Neural cell (in vitro differentiated cells): ENCODE measurements around the gene FADS3. TPM values are rescaled to one million over a fixed set of nuclear protein-coding genes. Genes with fewer than 3 reads are reported as not detected.
"Not testable (repeated sequence)": the region's sequence is repeated elsewhere in the genome, so short reads cannot be mapped to it uniquely, and the experiment has no call there.

Source experiments
- H2AFZ ChIP-seq: fragments of 200-600, 300-800 bp; sonication (generic), shearing (Covaris generic); 2 replicates; pipeline ENCODE4 v1.6.0; 2014; ENCODE audit warnings: low read depth, mild to moderate bottlenecking, antibody characterized with exemption, low read length, moderate library complexity
- H3F3A ChIP-seq: fragments of 200-600 bp; shearing (Covaris generic); 2 replicates; pipeline ENCODE4 v1.6.1; 2016; ENCODE audit warnings: mild to moderate bottlenecking, moderate library complexity, mixed read lengths, antibody characterized with exemption, low read length; ENCODE audit not compliant: insufficient read depth, poor library complexity, severe bottlenecking
- H3K27ac ChIP-seq: fragments of 200-600, 300-800 bp; sonication (generic), shearing (Covaris generic); 2 replicates; pipeline ENCODE4 v1.5.1; 2014; ENCODE audit warnings: mild to moderate bottlenecking, low read length, moderate library complexity
- H3K27me3 ChIP-seq: fragments of 300-800, 200-600 bp; sonication (generic), shearing (Covaris generic); 2 replicates; pipeline ENCODE4 v1.6.0; 2014; ENCODE audit warnings: mild to moderate bottlenecking, low read depth, low read length, moderate library complexity; ENCODE audit not compliant: insufficient read depth
- H3K36me3 ChIP-seq: fragments of 300-800, 200-600 bp; sonication (generic), shearing (Covaris generic); 2 replicates; pipeline ENCODE4 v1.5.1; 2014; ENCODE audit warnings: mild to moderate bottlenecking, antibody characterized with exemption, low read length, moderate library complexity; ENCODE audit not compliant: insufficient read depth
- H3K4me2 ChIP-seq: fragments of 300-800, 200-600 bp; sonication (generic), shearing (Covaris generic); 2 replicates; pipeline ENCODE4 v1.6.0; 2014; ENCODE audit warnings: mild to moderate bottlenecking, low read length
- H3K4me3 ChIP-seq: fragments of 300-800, 200-600 bp; sonication (generic), shearing (Covaris generic); 2 replicates; pipeline ENCODE4 v1.5.1; 2014; ENCODE audit warnings: mild to moderate bottlenecking, low read length, moderate library complexity
- H3K79me2 ChIP-seq: fragments of 200-600 bp; shearing (Covaris generic); replicated peaks from 2 replicates; pipeline ENCODE4 v1.6.0; 2014; ENCODE audit warnings: mild to moderate bottlenecking, low read length, moderate library complexity; ENCODE audit not compliant: insufficient read depth
- H3K9ac ChIP-seq: fragments of 300-800, 200-600 bp; sonication (generic), shearing (Covaris generic); 2 replicates; pipeline ENCODE4 v1.6.1; 2016; ENCODE audit warnings: mild to moderate bottlenecking, low read length, mixed read lengths
- H3K9me2 ChIP-seq: fragments of 200-600 bp; shearing (Covaris generic); 2 replicates; pipeline ENCODE4 v1.6.1; 2016; ENCODE audit warnings: mild to moderate bottlenecking, low read length, mixed read lengths; ENCODE audit not compliant: insufficient read depth
- H3K9me3 ChIP-seq: fragments of 200-600, 300-800 bp; sonication (generic), shearing (Covaris generic); 2 replicates; pipeline ENCODE4 v1.6.1; 2016; ENCODE audit warnings: mild to moderate bottlenecking, mixed run types, low read length, moderate library complexity, mixed read lengths
- H4K20me1 ChIP-seq: fragments of 200-600 bp; shearing (Covaris generic); 2 replicates; pipeline ENCODE4 v1.6.1; 2016; ENCODE audit warnings: mild to moderate bottlenecking, mixed run types; ENCODE audit not compliant: insufficient read depth
- EP300 ChIP-seq: fragments of 450-650 bp; conservative IDR thresholded peaks from 2 replicates; pipeline ENCODE4 v1.6.1; 2014; ENCODE audit warnings: antibody characterized with exemption, mild to moderate bottlenecking, moderate library complexity; ENCODE audit not compliant: poor library complexity, severe bottlenecking
- EZH2 ChIP-seq: fragments of 200-600, 300-800 bp; shearing (Covaris generic), sonication (generic); IDR thresholded peaks from 2 replicates; pipeline ENCODE4 v1.6.1; 2014; ENCODE audit warnings: antibody characterized with exemption, low read length, borderline replicate concordance, mild to moderate bottlenecking; ENCODE audit not compliant: insufficient read depth, poor library complexity, severe bottlenecking
- MXI1 ChIP-seq: fragments of 450-650 bp; conservative IDR thresholded peaks from 2 replicates; pipeline ENCODE4 v1.6.1; 2014; ENCODE audit warnings: antibody characterized with exemption, mild to moderate bottlenecking; ENCODE audit not compliant: poor library complexity, severe bottlenecking
- POLR2AphosphoS5 ChIP-seq: IDR thresholded peaks from 2 replicates; pipeline ENCODE4 v1.6.1; 2012
- RAD21 ChIP-seq: fragments of 450-650 bp; conservative IDR thresholded peaks from 2 replicates; pipeline ENCODE4 v1.6.1; 2014; ENCODE audit warnings: antibody characterized with exemption, mild to moderate bottlenecking, moderate library complexity
- SMC3 ChIP-seq: fragments of 450-650 bp; conservative IDR thresholded peaks from 2 replicates; pipeline ENCODE4 v1.6.1; 2014; ENCODE audit warnings: antibody characterized with exemption, mild to moderate bottlenecking, moderate library complexity; ENCODE audit not compliant: poor library complexity
- TAF1 ChIP-seq: IDR thresholded peaks from 2 replicates; pipeline ENCODE4 v1.6.1; 2012; ENCODE audit warnings: low read depth
- polyA plus RNA-seq: library from polyadenylated mRNA; depleted of rRNA; stranded (reverse); fragments of >200 nt; gene quantifications from 2 replicates; pipeline ENCODE4 v1.2.3, GENCODE V29; 2014
- TF ChIP-seq, protein P1 (sequence below): IDR thresholded peaks from 2 replicates; pipeline ENCODE4 v1.6.1; 2012; ENCODE audit warnings: borderline replicate concordance
- TF ChIP-seq, protein P2 (sequence below): fragments of 450-650 bp; IDR thresholded peaks from 2 replicates; pipeline ENCODE4 v1.5.1; 2014; ENCODE audit warnings: antibody characterized with exemption, mild to moderate bottlenecking, moderate library complexity; ENCODE audit not compliant: poor library complexity, severe bottlenecking

FADS3 gene
- polyA plus RNA-seq, 1 donor from 2014 or later: 35.4 TPM

DNA sequence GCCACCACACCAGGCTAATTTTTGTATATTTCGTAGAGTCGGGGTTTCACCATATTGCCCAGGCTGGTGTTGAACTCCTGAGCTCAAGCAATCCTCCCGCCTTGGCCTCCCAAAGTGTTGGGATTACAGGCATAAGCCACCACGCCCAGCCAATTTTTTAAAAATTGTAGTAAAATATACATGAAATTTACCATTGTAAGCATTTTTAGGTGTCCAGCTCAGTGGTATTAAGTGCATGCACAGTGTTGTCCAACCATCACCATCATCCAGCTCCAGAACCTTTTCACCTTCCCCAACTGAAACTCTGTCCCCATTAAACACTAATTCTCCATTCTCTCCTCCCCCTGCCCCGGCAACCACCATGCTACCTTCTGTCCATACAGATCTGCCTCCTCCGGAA lies 8.5 kb downstream of the FADS3 start:
- H3K9me2 ChIP-seq: no peaks in the 10 kb centered on the region
- H3K27ac ChIP-seq: no peak overlapping the region
- no peak overlapping the region for H2AFZ ChIP-seq
- H3K9me3 ChIP-seq: no peaks in the 10 kb centered on the region
- no peaks in the 10 kb centered on the region for H3K27me3 ChIP-seq
- no peak overlapping the region for H3K4me2 ChIP-seq
- H3K79me2 ChIP-seq: no peaks in the 10 kb centered on the region
- H3K4me3 ChIP-seq: no peak overlapping the region
- H3K36me3 ChIP-seq: no peaks in the 10 kb centered on the region
- H4K20me1 ChIP-seq: no peaks in the 10 kb centered on the region
- no peaks in the 10 kb centered on the region for H3F3A ChIP-seq
- TF ChIP-seq POLR2AphosphoS5 (no peak), TAF1 (no peak), MXI1 (no peak), SMC3 (no peak), EZH2 (no peak), EP300 (no peak), RAD21 (no peak)
- TF ChIP-seq, protein P1, sequence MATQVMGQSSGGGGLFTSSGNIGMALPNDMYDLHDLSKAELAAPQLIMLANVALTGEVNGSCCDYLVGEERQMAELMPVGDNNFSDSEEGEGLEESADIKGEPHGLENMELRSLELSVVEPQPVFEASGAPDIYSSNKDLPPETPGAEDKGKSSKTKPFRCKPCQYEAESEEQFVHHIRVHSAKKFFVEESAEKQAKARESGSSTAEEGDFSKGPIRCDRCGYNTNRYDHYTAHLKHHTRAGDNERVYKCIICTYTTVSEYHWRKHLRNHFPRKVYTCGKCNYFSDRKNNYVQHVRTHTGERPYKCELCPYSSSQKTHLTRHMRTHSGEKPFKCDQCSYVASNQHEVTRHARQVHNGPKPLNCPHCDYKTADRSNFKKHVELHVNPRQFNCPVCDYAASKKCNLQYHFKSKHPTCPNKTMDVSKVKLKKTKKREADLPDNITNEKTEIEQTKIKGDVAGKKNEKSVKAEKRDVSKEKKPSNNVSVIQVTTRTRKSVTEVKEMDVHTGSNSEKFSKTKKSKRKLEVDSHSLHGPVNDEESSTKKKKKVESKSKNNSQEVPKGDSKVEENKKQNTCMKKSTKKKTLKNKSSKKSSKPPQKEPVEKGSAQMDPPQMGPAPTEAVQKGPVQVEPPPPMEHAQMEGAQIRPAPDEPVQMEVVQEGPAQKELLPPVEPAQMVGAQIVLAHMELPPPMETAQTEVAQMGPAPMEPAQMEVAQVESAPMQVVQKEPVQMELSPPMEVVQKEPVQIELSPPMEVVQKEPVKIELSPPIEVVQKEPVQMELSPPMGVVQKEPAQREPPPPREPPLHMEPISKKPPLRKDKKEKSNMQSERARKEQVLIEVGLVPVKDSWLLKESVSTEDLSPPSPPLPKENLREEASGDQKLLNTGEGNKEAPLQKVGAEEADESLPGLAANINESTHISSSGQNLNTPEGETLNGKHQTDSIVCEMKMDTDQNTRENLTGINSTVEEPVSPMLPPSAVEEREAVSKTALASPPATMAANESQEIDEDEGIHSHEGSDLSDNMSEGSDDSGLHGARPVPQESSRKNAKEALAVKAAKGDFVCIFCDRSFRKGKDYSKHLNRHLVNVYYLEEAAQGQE: no peak
- TF ChIP-seq, protein P2, sequence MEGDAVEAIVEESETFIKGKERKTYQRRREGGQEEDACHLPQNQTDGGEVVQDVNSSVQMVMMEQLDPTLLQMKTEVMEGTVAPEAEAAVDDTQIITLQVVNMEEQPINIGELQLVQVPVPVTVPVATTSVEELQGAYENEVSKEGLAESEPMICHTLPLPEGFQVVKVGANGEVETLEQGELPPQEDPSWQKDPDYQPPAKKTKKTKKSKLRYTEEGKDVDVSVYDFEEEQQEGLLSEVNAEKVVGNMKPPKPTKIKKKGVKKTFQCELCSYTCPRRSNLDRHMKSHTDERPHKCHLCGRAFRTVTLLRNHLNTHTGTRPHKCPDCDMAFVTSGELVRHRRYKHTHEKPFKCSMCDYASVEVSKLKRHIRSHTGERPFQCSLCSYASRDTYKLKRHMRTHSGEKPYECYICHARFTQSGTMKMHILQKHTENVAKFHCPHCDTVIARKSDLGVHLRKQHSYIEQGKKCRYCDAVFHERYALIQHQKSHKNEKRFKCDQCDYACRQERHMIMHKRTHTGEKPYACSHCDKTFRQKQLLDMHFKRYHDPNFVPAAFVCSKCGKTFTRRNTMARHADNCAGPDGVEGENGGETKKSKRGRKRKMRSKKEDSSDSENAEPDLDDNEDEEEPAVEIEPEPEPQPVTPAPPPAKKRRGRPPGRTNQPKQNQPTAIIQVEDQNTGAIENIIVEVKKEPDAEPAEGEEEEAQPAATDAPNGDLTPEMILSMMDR: no peak
- no peak overlapping the region for H3K9ac ChIP-seq

DNA sequence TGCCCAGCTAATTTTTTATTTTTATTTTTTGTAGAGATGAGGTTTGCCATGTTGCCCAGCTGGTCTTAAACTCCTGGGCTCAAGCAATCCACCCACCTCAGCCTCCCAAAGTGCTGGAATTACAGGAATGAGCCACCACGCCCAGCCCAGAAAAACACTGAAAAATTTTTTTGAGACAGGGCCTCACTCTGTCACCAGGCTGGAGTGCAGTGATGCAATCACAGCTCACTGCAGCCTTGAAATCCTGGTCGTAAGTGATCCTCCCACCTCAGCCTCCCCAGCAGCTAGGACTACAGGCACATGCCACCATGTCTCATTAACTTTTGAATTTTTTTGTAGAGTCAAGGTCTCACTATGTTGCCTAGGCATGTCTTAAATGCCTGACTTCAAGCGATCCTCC lies 9.1 kb downstream of the FADS3 start:
- not testable (repeated sequence) for H3K9me2 ChIP-seq, H3K27ac ChIP-seq, H3K4me3 ChIP-seq, H3K79me2 ChIP-seq, H4K20me1 ChIP-seq, H3K36me3 ChIP-seq, H3K9ac ChIP-seq, H3K9me3 ChIP-seq, H3K4me2 ChIP-seq, H3F3A ChIP-seq, H3K27me3 ChIP-seq, H2AFZ ChIP-seq

DNA sequence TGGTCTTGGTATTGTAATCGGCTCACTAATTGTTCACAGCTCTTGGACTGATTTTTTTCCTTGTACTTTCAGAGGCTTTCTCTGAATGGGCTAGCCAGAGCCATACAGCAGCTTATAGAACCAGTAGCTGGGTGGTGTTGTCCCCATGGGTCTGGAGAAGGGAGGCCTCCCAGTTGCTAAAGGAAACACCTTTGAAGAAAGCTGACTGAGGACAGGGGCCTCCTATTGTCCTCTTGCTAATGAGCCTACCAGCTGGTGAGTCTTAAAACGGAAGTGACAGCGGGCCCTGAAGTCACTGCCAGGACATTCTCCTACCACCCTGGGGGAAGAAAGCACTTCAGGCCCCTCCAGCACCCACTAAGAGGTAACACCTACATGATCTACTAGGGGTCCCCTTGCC lies 9.9 kb downstream of the FADS3 start:
- H3K27me3 ChIP-seq: no peaks in the 10 kb centered on the region
- no peak overlapping the region for H3K9ac ChIP-seq
- no peaks in the 10 kb centered on the region for H3K36me3 ChIP-seq
- TF ChIP-seq, protein P2: no peak
- no peak for TF ChIP-seq EZH2
- no peaks in the 10 kb centered on the region for H3F3A ChIP-seq
- H3K4me2 ChIP-seq: no peak overlapping the region
- H4K20me1 ChIP-seq: no peaks in the 10 kb centered on the region
- no peaks in the 10 kb centered on the region for H3K9me3 ChIP-seq
- H3K9me2 ChIP-seq: no peaks in the 10 kb centered on the region
- H2AFZ ChIP-seq: no peak overlapping the region
- no peak overlapping the region for H3K4me3 ChIP-seq
- no peaks in the 10 kb centered on the region for H3K79me2 ChIP-seq
- H3K27ac ChIP-seq: no peak overlapping the region
